WTC11 (cell line): ENCODE data around the gene GPD1.

Experiments used
- ATF2 ChIP-seq: sonication (generic); formaldehyde crosslinking; IDR thresholded peaks from 2 replicates; pipeline ENCODE4 v1.8.1; 2022; ENCODE audit warnings: low read depth, missing genetic modification reagents, borderline replicate concordance
- CREB1 ChIP-seq: sonication (generic); formaldehyde crosslinking; IDR thresholded peaks from 2 replicates; pipeline ENCODE4 v1.8.0; 2023; ENCODE audit warnings: mild to moderate bottlenecking, missing genetic modification reagents
- CREM ChIP-seq: sonication (generic); formaldehyde crosslinking; IDR thresholded peaks from 2 replicates; pipeline ENCODE4 v1.8.1; 2022; ENCODE audit warnings: mild to moderate bottlenecking, missing genetic modification reagents, moderate library complexity
- CTCF ChIP-seq: fragments of 200-600 bp; IDR thresholded peaks from 2 replicates; pipeline ENCODE4 v1.8.0; 2022; ENCODE audit warnings: antibody characterized with exemption
- FOXJ3 ChIP-seq: sonication (generic); formaldehyde crosslinking; IDR thresholded peaks from 2 replicates; pipeline ENCODE4 v1.9.0; 2021; ENCODE audit warnings: missing genetic modification reagents, mild to moderate bottlenecking, borderline replicate concordance
- NFE2L1 ChIP-seq: sonication (generic); formaldehyde crosslinking; IDR thresholded peaks from 2 replicates; pipeline ENCODE4 v1.8.1; 2023; ENCODE audit warnings: missing genetic modification reagents
- PRDM15 ChIP-seq: sonication (generic); formaldehyde crosslinking; IDR thresholded peaks from 2 replicates; pipeline ENCODE4 v1.8.0; 2022; ENCODE audit warnings: missing genetic modification reagents
- SP1 ChIP-seq: sonication (generic); formaldehyde crosslinking; conservative IDR thresholded peaks from 2 replicates; pipeline ENCODE4 v1.8.1; 2022; ENCODE audit warnings: missing genetic modification reagents
- TCF7 ChIP-seq: sonication (generic); formaldehyde crosslinking; IDR thresholded peaks from 2 replicates; pipeline ENCODE4 v1.8.0; 2022; ENCODE audit warnings: mild to moderate bottlenecking, low read depth, missing genetic modification reagents, moderate library complexity
- USF1 ChIP-seq: sonication (generic); formaldehyde crosslinking; IDR thresholded peaks from 2 replicates; pipeline ENCODE4 v1.8.0; 2022; ENCODE audit warnings: mild to moderate bottlenecking, missing genetic modification reagents
- ZBTB21 ChIP-seq: sonication (generic); formaldehyde crosslinking; IDR thresholded peaks from 2 replicates; pipeline ENCODE4 v1.8.1; 2023; ENCODE audit warnings: mild to moderate bottlenecking, missing genetic modification reagents, borderline replicate concordance
- ZNF232 ChIP-seq: sonication (generic); formaldehyde crosslinking; IDR thresholded peaks from 2 replicates; pipeline ENCODE4 v1.8.0; 2022; ENCODE audit warnings: mild to moderate bottlenecking, missing genetic modification reagents
- ZNF281 ChIP-seq: sonication (generic); formaldehyde crosslinking; IDR thresholded peaks from 2 replicates; pipeline ENCODE4 v1.8.0; 2023; ENCODE audit warnings: mild to moderate bottlenecking, missing genetic modification reagents

GRCh38 chr12:50088577-50089335 lies 15.1 kb upstream of the GPD1 start:
- peak; percentile 65 for TF ChIP-seq CTCF
- TF ChIP-seq ZBTB21 (CRISPR knock-in tag): no peak
- no peak for TF ChIP-seq SP1 (CRISPR knock-in tag)
- TF ChIP-seq ZNF232 (CRISPR knock-in tag): no peak
- no peak for TF ChIP-seq ATF2 (CRISPR knock-in tag)
- TF ChIP-seq TCF7 (CRISPR knock-in tag): no peak
- TF ChIP-seq CREB1 (CRISPR knock-in tag): no peak
- TF ChIP-seq USF1 (CRISPR knock-in tag): no peak
- TF ChIP-seq FOXJ3 (CRISPR knock-in tag): no peak
- TF ChIP-seq NFE2L1 (CRISPR knock-in tag): no peak
- no peak for TF ChIP-seq CREM (CRISPR knock-in tag)
- TF ChIP-seq PRDM15 (CRISPR knock-in tag): no peak
- TF ChIP-seq ZNF281 (CRISPR knock-in tag): no peak
